ENCODE results near the gene PHKA2.

DNA sequence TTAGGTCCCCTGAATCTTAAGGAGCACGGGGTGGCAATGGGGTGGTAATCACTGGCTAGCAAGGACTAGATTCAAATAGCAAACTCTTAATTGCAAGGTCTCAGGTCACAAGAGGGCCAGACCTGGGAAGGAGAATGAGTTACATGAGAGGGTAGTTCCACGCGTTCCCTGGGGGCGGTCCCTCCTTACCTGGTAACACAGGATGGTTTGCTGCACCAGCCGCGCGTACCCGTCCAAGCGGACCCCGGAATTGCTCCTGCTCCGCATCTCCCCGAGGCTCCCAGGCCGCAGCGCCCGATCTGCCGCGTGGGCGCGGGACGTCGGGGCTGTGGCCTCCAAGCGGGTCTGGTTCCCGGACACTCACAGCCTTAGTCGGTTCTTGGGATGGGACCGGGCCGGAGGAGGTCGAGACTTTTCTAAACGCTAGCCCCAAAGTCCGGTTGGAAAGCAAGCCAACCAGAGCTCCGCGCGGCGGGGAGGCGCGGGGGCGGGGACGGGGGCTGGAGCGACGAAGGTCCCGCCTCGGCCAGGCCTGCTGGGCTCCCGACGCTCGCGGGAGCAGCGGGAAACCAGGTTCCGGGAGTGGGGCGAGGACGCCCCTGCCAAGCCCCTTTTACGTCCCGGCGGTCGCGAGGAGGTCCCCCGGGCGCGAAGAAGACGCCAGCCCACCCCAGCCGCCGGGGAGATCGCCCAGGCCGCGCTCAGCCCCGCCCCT, at the start of gene PHKA2:
- TF ChIP-seq, protein P1, sequence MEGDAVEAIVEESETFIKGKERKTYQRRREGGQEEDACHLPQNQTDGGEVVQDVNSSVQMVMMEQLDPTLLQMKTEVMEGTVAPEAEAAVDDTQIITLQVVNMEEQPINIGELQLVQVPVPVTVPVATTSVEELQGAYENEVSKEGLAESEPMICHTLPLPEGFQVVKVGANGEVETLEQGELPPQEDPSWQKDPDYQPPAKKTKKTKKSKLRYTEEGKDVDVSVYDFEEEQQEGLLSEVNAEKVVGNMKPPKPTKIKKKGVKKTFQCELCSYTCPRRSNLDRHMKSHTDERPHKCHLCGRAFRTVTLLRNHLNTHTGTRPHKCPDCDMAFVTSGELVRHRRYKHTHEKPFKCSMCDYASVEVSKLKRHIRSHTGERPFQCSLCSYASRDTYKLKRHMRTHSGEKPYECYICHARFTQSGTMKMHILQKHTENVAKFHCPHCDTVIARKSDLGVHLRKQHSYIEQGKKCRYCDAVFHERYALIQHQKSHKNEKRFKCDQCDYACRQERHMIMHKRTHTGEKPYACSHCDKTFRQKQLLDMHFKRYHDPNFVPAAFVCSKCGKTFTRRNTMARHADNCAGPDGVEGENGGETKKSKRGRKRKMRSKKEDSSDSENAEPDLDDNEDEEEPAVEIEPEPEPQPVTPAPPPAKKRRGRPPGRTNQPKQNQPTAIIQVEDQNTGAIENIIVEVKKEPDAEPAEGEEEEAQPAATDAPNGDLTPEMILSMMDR (IDR thresholded peaks at IDR 0.05; ENCODE audit: low read depth, low read length) = no peak
- TF ChIP-seq EZH2phosphoT487 (IDR thresholded peaks at IDR 0.05; ENCODE audit: low read depth) = no peak

All from OCI-LY3 (cell line).